ENCODE measurements around the gene APOB.

The APOB gene

DNA sequence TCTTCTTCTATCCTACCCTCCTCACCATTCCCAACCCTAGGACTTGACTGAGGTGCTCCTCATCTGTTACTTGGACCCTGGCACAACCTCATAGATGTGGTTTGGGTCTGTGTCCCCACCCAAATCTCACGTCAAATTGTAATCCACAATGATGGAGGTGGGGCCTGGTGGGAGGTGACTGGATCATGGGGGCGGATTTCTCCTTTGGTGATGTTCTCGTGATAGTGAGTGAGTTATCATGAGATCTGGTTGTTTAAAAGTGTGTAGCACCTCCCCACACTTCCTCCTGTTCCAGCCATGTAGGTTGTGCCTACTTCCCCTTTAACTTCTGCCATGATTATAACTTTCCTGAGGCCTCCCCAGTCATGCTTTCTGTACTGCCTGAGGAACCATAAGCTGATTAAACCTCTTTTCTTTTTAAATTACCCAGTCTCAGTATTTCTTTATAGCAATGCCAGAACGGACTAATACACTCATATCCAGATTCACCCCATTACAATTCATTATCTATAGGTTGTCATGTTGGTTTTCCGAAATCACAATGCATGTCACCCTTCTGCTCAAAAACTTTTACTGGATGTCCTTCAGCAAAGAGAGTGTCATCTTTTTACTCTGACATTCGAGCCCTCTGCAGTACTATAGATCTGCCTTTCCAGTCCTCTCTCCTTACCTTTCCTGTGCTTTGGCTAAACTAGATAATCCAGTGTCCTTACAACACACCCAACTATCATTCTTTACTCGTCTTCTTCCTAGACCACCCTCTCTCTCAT lies 45.7 kb downstream of the APOB start:
- Histone ChIP-seq H3K27ac (ENCODE audit: low read depth, low read length) (no peak overlapping the region), H3K36me3 (ENCODE audit: control insufficient read depth, insufficient read depth, low read length) (no peaks in the 10 kb centered on the region), H3K9ac (ENCODE audit: low read length) (no peak overlapping the region), H3K27me3 (ENCODE audit: control insufficient read depth, insufficient read depth, low read length) (no peaks in the 10 kb centered on the region), H3K4me3 (ENCODE audit: low read length) (no peak overlapping the region), H3K4me1 (ENCODE audit: control insufficient read depth, insufficient read depth, low read length) (no peaks in the 10 kb centered on the region)

GRCh38 chr2:20994130-20994529 lies 49.7 kb downstream of the APOB start:
- Histone ChIP-seq H3K27me3 (ENCODE audit: control insufficient read depth, insufficient read depth, low read length) (no peaks in the 10 kb centered on the region), H3K4me1 (ENCODE audit: control insufficient read depth, insufficient read depth, low read length) (peaks cover 2% of the 10 kb centered on the region), H3K9ac (ENCODE audit: low read length) (no peak overlapping the region), H3K4me3 (ENCODE audit: low read length) (no peak overlapping the region), H3K36me3 (ENCODE audit: control insufficient read depth, insufficient read depth, low read length) (no peaks in the 10 kb centered on the region), H3K27ac (ENCODE audit: low read depth, low read length) (no peak overlapping the region)

- Histone ChIP-seq H3K36me3 (ENCODE audit: control insufficient read depth, insufficient read depth, low read length) (no peaks in the 10 kb centered on the region), H3K27me3 (ENCODE audit: control insufficient read depth, insufficient read depth, low read length) (no peaks in the 10 kb centered on the region), H3K4me1 (ENCODE audit: control insufficient read depth, insufficient read depth, low read length) (peaks cover 2% of the 10 kb centered on the region), H3K27ac (ENCODE audit: low read depth, low read length) (peak overlapping the region; percentile 2), H3K4me3 (ENCODE audit: low read length) (no peak overlapping the region), H3K9ac (ENCODE audit: low read length) (no peak overlapping the region)
Measured at GRCh38 chr2:20992201-20992711, 51.6 kb downstream of the APOB start.

- no peaks in the 10 kb centered on the region for H3K27me3 ChIP-seq (ENCODE audit: control insufficient read depth, insufficient read depth, low read length)
Measured at GRCh38 chr2:20990442-20991430, 53.1 kb downstream of the APOB start.

GRCh38 chr2:20989404-20989803 lies 54.5 kb downstream of the APOB start:
- Histone ChIP-seq H3K36me3 (ENCODE audit: control insufficient read depth, insufficient read depth, low read length) (no peaks in the 10 kb centered on the region), H3K4me1 (ENCODE audit: control insufficient read depth, insufficient read depth, low read length) (peaks cover 11% of the 10 kb centered on the region), H3K9ac (ENCODE audit: low read length) (no peak overlapping the region), H3K27ac (ENCODE audit: low read depth, low read length) (no peak overlapping the region), H3K4me3 (ENCODE audit: low read length) (no peak overlapping the region), H3K27me3 (ENCODE audit: control insufficient read depth, insufficient read depth, low read length) (no peaks in the 10 kb centered on the region)

More at GRCh38 chr2:20990442-20991430, 53.1 kb downstream of the APOB start:
- H3K36me3 ChIP-seq (ENCODE audit: control insufficient read depth, insufficient read depth, low read length): no peaks in the 10 kb centered on the region
- no peak overlapping the region for H3K4me3 ChIP-seq (ENCODE audit: low read length)
- H3K27ac ChIP-seq (ENCODE audit: low read depth, low read length): no peak overlapping the region
- H3K4me1 ChIP-seq (ENCODE audit: control insufficient read depth, insufficient read depth, low read length): peaks cover 7% of the 10 kb centered on the region
- no peak overlapping the region for H3K9ac ChIP-seq (ENCODE audit: low read length)

DNA sequence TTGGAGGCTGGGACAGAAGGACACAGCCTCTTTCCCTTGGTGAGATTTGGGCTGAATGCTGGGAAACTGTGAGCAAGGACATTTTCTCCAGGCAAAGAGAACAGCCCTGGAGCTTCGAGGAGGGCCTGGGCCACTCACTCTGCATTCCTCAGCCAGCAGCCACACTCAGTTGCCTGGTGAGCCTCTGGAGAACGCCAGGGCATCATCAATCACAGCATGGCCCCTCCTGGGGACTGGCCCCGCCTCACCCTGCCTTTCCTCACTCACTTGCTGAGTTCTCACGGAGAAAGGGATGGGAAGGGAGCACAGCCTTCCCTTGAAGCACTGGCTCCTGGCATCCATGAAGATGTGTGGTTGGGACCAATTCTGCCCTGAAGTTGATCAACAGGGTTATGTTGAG lies 55.0 kb downstream of the APOB start:
- Histone ChIP-seq H3K4me3 (ENCODE audit: low read length) (no peak overlapping the region), H3K27ac (ENCODE audit: low read depth, low read length) (no peak overlapping the region), H3K4me1 (ENCODE audit: control insufficient read depth, insufficient read depth, low read length) (peaks cover 11% of the 10 kb centered on the region), H3K27me3 (ENCODE audit: control insufficient read depth, insufficient read depth, low read length) (no peaks in the 10 kb centered on the region), H3K9ac (ENCODE audit: low read length) (no peak overlapping the region), H3K36me3 (ENCODE audit: control insufficient read depth, insufficient read depth, low read length) (no peaks in the 10 kb centered on the region)

- Histone ChIP-seq H3K4me3 (ENCODE audit: low read length) (no peak overlapping the region), H3K4me1 (ENCODE audit: control insufficient read depth, insufficient read depth, low read length) (peaks cover 9% of the 10 kb centered on the region), H3K36me3 (ENCODE audit: control insufficient read depth, insufficient read depth, low read length) (no peaks in the 10 kb centered on the region), H3K27me3 (ENCODE audit: control insufficient read depth, insufficient read depth, low read length) (no peaks in the 10 kb centered on the region), H3K9ac (ENCODE audit: low read length) (no peak overlapping the region), H3K27ac (ENCODE audit: low read depth, low read length) (no peak overlapping the region)
Measured at GRCh38 chr2:20986024-20986939, 57.6 kb downstream of the APOB start.

- no peaks in the 10 kb centered on the region for H3K27me3 ChIP-seq (ENCODE audit: control insufficient read depth, insufficient read depth, low read length)
- no peak overlapping the region for H3K4me3 ChIP-seq (ENCODE audit: low read length)
- H3K9ac ChIP-seq (ENCODE audit: low read length): no peak overlapping the region
- no peaks in the 10 kb centered on the region for H3K36me3 ChIP-seq (ENCODE audit: control insufficient read depth, insufficient read depth, low read length)
- H3K27ac ChIP-seq (ENCODE audit: low read depth, low read length): no peak overlapping the region
- peaks cover 9% of the 10 kb centered on the region for H3K4me1 ChIP-seq (ENCODE audit: control insufficient read depth, insufficient read depth, low read length)
Measured at GRCh38 chr2:20985062-20985461, 58.8 kb downstream of the APOB start.

DNA sequence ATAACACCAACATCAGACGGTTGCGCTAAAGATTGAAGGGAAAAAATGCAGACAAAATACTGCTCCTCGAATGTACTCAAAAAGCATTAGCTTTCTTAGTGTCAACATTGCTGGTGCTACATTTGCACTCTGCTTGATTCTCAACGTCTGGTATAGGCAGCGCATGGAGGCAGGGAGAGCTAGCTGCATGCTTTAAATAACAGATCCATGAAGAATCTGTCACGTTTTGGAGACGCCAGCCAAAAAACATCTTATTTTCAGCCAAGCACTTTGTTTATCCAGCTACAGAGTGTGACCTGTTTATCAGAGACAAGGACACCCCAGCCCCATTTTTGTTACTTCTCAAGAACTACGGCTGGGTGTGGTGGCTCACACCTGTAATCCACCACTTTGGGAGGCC lies 59.5 kb downstream of the APOB start:
- no peak overlapping the region for H3K27ac ChIP-seq (ENCODE audit: low read depth, low read length)
- no peak overlapping the region for H3K4me3 ChIP-seq (ENCODE audit: low read length)
- H3K36me3 ChIP-seq (ENCODE audit: control insufficient read depth, insufficient read depth, low read length): no peaks in the 10 kb centered on the region
- H3K27me3 ChIP-seq (ENCODE audit: control insufficient read depth, insufficient read depth, low read length): no peaks in the 10 kb centered on the region
- peaks cover 9% of the 10 kb centered on the region for H3K4me1 ChIP-seq (ENCODE audit: control insufficient read depth, insufficient read depth, low read length)
- H3K9ac ChIP-seq (ENCODE audit: low read length): no peak overlapping the region

- H3K27me3 ChIP-seq (ENCODE audit: control insufficient read depth, insufficient read depth, low read length): no peaks in the 10 kb centered on the region
- H3K36me3 ChIP-seq (ENCODE audit: control insufficient read depth, insufficient read depth, low read length): no peaks in the 10 kb centered on the region
- H3K4me3 ChIP-seq (ENCODE audit: low read length): no peak overlapping the region
- no peak overlapping the region for H3K9ac ChIP-seq (ENCODE audit: low read length)
- H3K27ac ChIP-seq (ENCODE audit: low read depth, low read length): no peak overlapping the region
- peaks cover 9% of the 10 kb centered on the region for H3K4me1 ChIP-seq (ENCODE audit: control insufficient read depth, insufficient read depth, low read length)
Measured at GRCh38 chr2:20983844-20984243, 60.0 kb downstream of the APOB start.

GRCh38 chr2:20982861-20983260 lies 61.0 kb downstream of the APOB start:
- no peak overlapping the region for H3K9ac ChIP-seq (ENCODE audit: low read length)
- no peak overlapping the region for H3K4me3 ChIP-seq (ENCODE audit: low read length)
- no peaks in the 10 kb centered on the region for H3K36me3 ChIP-seq (ENCODE audit: control insufficient read depth, insufficient read depth, low read length)
- H3K27me3 ChIP-seq (ENCODE audit: control insufficient read depth, insufficient read depth, low read length): no peaks in the 10 kb centered on the region
- H3K4me1 ChIP-seq (ENCODE audit: control insufficient read depth, insufficient read depth, low read length): peaks cover 9% of the 10 kb centered on the region
- H3K27ac ChIP-seq (ENCODE audit: low read depth, low read length): no peak overlapping the region
